ENCODE measurements around the gene DNAJC6. TPM values are rescaled to one million over a fixed set of nuclear protein-coding genes. Genes with fewer than 3 reads are reported as not detected.

The DNAJC6 gene
- polyA plus RNA-seq, 1 of the 3 experiments (the other 2 are of a cell fraction): 1.9 TPM

GRCh38 chr1:65425697-65426096 is 116.4 kb downstream of the DNAJC6 start (continued):
- TF ChIP-seq EZH2phosphoT487 (IDR thresholded peaks at IDR 0.05; ENCODE audit: borderline replicate concordance, low read depth) (no peak), RXRA (IDR thresholded peaks at IDR 0.05; ENCODE audit: borderline replicate concordance, low read depth) (peak; percentile 32; the same call in 1 of the 2 replicates), ZBTB33 (IDR thresholded peaks at IDR 0.05; ENCODE audit: borderline replicate concordance, low read depth) (no peak), CHD2 (IDR thresholded peaks at IDR 0.05; ENCODE audit: low read length, partially characterized antibody) (no peak), REST (IDR thresholded peaks at IDR 0.05; ENCODE audit: low read depth, low read length) (peak; percentile 51; the same call in 1 of the 2 replicates), MEF2A (IDR thresholded peaks at IDR 0.05; ENCODE audit: borderline replicate concordance, low read depth) (no peak), ELF1 (IDR thresholded peaks at IDR 0.05) (no peak), MXI1 (IDR thresholded peaks at IDR 0.05; ENCODE audit: low read depth, low read length) (no peak), CTCF (IDR thresholded peaks at IDR 0.05) (no peak), FOXJ3 (CRISPR knock-in tag; IDR thresholded peaks at IDR 0.05) (no peak), SMC3 (IDR thresholded peaks at IDR 0.05; ENCODE audit: low read depth, low read length) (no peak), EP300 (IDR thresholded peaks at IDR 0.05; ENCODE audit: borderline replicate concordance in 1 of 2, low read depth in 1 of 2, low read length in 1 of 2) (peak in 1 of 2 experiments; percentile 33; a peak in 1 of 4 replicates), FOSL2 (IDR thresholded peaks at IDR 0.05; ENCODE audit: borderline replicate concordance, low read depth) (peak; percentile 93), SIN3A (IDR thresholded peaks at IDR 0.05; ENCODE audit: borderline replicate concordance, low read depth, low read length) (no peak), TCF12 (IDR thresholded peaks at IDR 0.05) (peak; percentile 66), RFX5 (IDR thresholded peaks at IDR 0.05; ENCODE audit: low read length) (no peak), FOXM1 (IDR thresholded peaks at IDR 0.05; ENCODE audit: low read depth) (no peak), GABPA (IDR thresholded peaks at IDR 0.05; ENCODE audit: low read depth) (no peak), USF1 (IDR thresholded peaks at IDR 0.05; ENCODE audit: borderline replicate concordance, low read depth) (no peak)
